ENCODE measurements around the gene WDR4. TPM values are rescaled to one million over a fixed set of nuclear protein-coding genes. Genes with fewer than 3 reads are reported as not detected.
A peak's percentile ranks its signal among the peaks of the same experiment; 100 is the strongest.
"Not testable (repeated sequence)": the region's sequence is repeated elsewhere in the genome, so short reads cannot be mapped to it uniquely, and the experiment has no call there.

The WDR4 gene, protein sequence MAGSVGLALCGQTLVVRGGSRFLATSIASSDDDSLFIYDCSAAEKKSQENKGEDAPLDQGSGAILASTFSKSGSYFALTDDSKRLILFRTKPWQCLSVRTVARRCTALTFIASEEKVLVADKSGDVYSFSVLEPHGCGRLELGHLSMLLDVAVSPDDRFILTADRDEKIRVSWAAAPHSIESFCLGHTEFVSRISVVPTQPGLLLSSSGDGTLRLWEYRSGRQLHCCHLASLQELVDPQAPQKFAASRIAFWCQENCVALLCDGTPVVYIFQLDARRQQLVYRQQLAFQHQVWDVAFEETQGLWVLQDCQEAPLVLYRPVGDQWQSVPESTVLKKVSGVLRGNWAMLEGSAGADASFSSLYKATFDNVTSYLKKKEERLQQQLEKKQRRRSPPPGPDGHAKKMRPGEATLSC
- total RNA-seq = 10 to 100 TPM; 13.3 to 13.9 TPM
- 1 to 10 TPM; 2.5 to 3.4 TPM for polyA plus RNA-seq
- long read RNA-seq, donor 1, transcript WDR4-201 (12 exons, 1,471 nt) = major isoform, 14 of 39 reads
- long read RNA-seq, donor 1, transcript WDR4-202 (11 exons, 2,122 nt) = minor isoform, 8 of 39 reads
- long read RNA-seq, donor 1, partial matches to known transcripts = 5 of 39 reads
- long read RNA-seq, donor 1, other reads (novel, unspliced or antisense) = 12 of 39 reads
- long read RNA-seq, donor 2, partial matches to known transcripts = 3 of 14 reads
- long read RNA-seq, donor 2, other reads (novel, unspliced or antisense) = 9 of 14 reads

DNA sequence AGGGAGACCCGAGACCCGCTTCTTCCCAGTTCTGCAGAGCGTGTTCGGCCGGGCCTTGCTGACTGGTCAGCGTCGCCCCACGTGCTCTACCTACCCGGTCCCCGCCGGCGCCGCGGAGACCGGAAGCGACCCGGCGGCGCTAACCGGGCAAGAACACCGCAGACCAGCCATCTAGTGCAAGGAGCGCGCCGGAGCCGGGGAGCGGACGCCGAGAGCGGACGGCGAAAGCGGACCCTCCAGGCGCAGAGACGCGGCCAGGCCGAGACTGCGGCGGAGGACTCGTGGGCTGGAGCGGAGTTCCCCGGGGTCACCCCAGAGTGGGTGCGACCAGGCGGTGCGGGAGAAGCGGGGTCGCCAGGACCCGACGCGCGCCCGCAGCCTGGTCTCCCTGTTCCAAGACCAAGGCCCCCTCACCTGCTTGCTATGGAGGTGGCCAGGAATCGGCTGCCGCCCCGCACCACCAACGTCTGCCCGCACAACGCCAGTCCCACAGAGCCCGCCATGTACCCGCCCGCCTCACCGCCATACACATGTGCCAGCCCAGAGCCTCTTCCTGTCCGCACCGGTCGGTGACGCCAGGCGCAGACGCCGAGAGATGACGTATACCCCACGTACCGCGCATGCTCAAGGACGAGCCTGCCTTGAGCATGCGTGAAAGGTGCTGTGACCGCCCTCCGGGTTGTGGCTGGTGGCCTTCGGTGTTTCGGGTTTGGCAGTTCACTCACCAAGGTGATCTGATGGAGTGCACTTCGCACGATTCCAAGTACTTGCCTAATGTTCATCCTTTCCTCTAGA is at the start of gene WDR4:
WDR4 (minus strand) TSS at position 547 of the 795 bp plus-strand sequence; CDS start at position 503, 44 bp downstream.
- DNase-seq (peak; percentile 98 to 99), ATAC-seq (ENCODE audit: low FRiP score) (peak; percentile 100)
- H3K27ac ChIP-seq (ENCODE audit: low read depth in 1 of 2, low read length in 2 of 2) = peak within 1 kb of the TSS in 1 of 2 donors; percentile 74
- peak within 1 kb of the TSS; percentile 73 to 74 for H3K4me3 ChIP-seq (ENCODE audit: low read length in 2 of 2)
- H3K36me3 ChIP-seq (ENCODE audit: control insufficient read depth in 1 of 2, insufficient read depth in 2 of 2, low read length in 1 of 2) = no peaks in the 10 kb centered on the region
- H3K27me3 ChIP-seq (ENCODE audit: control insufficient read depth in 1 of 2, insufficient read depth in 2 of 2, low read length in 1 of 2) = no peaks in the 10 kb centered on the region
- intact Hi-C loops (cut with DNase I) = loop anchor here in 1 of 2 donors (2.0 kb wide), 1 partner anchor 14 kb away; the partner anchor contains the start of gene NDUFV3
- peaks cover 0 to 3% of the 10 kb centered on the region in 2 donors for H3K4me1 ChIP-seq (ENCODE audit: control insufficient read depth in 1 of 2, insufficient read depth in 2 of 2, low read length in 2 of 2)
- WGBS, 2 donors = 0 to 1% methylated on average over 76 to 80 of the region's 80 CpGs
- H3K9me3 ChIP-seq (ENCODE audit: control insufficient read depth, low read length) = no peaks in the 10 kb centered on the region

DNA sequence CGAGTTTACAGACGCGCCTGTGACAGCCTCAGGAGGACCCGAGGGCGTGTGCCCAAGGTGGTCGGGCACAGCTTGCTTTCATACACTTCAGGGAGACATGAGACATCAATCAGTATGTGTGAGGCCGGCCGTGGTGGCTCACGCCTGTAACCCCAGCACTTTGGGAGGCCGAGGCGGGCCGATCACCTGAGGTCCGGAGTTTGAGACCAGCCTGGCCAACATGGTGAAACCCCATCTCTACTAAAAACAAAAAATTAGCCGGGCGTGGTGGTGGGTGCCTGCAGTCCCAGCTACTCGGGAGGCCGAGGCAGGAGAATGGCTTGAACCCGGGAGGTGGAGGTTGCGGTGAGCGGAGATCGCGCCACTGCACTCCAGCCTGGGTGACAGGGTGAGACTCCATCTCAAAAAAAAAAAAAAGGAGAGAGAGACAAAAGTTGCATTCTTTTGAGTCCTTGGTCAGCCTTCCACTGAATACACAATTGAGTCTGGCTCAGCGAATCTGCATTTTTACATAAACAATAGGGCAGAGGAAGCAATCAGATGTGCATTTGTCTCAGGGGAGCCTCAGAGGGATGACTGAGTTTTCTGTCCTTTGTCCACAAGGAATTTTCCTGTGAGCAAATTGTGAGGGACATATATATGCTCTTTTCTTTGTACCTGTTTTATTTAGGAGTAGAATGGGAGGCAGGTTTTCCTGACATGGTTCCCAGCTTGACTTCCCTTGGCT is 48.3 kb upstream of the WDR4 start:
- H3K4me1 ChIP-seq (ENCODE audit: control insufficient read depth in 1 of 2, insufficient read depth in 2 of 2, low read length in 2 of 2); H3K4me3 ChIP-seq (ENCODE audit: low read length in 2 of 2); H3K9me3 ChIP-seq (ENCODE audit: control insufficient read depth, low read length); H3K36me3 ChIP-seq (ENCODE audit: control insufficient read depth in 1 of 2, insufficient read depth in 2 of 2, low read length in 1 of 2); ATAC-seq (ENCODE audit: low FRiP score); H3K27ac ChIP-seq (ENCODE audit: low read depth in 1 of 2, low read length in 2 of 2); intact Hi-C loops (cut with DNase I); DNase-seq; H3K27me3 ChIP-seq (ENCODE audit: control insufficient read depth in 1 of 2, insufficient read depth in 2 of 2, low read length in 1 of 2): not testable (repeated sequence)
- WGBS, 2 donors = 94 to 95% methylated on average over 23 of the region's 23 CpGs

DNA sequence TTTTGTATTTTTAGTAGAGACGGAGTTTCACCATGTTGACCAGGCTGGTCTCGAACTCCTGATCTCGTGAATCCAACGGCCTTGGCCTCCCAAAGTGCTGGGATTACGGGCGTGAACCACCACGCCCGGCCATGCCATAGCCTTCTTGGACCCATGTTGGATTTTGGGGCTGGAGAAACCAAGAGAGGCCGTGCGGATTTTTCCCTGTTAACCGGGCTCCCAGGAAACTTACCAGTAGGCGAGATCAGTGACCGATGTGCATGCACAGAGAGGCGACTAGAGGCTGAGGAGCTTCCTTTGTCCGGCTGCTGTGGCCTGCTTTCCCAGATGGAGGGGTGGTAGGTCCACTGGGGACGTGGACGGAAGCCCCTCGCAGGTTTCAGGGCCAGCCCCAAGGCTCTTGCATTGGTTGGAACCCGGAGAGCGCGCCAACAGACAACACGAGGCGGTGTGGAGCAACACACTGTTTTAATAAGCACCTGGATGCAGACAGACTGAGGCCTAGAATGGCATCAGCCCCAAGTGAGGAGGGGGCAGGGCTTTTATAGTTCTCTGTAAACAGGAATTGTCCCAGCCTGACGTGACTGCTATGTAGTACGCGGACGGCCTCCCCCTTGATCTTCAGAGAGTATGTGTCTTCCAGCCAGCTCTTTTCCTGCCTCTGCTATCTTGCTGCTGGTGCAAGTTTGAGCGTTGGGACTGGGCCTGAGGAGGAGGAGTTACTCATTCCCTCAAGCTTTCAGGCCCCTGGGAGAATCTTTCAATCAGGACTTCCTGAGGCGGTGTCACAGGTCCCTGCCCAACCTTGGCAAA is 46.0 kb upstream of the WDR4 start, which contains the start of gene ERVH48-1:
ERVH48-1 (minus strand) TSS at position 517 of the 813 bp plus-strand sequence. CDS start 6,624 bp downstream, outside the sequence.
- WGBS, 2 donors = 92 to 93% methylated on average over 29 of the region's 29 CpGs
- intact Hi-C loops (cut with DNase I) = loop anchor here in 1 of 2 donors (2.0 kb wide), 1 partner anchor 47 kb away; no protein-coding TSS in a partner anchor
- no peaks in the 10 kb centered on the region for H3K4me1 ChIP-seq (ENCODE audit: control insufficient read depth in 1 of 2, insufficient read depth in 2 of 2, low read length in 2 of 2)
- no peaks in the 10 kb centered on the region for H3K27me3 ChIP-seq (ENCODE audit: control insufficient read depth in 1 of 2, insufficient read depth in 2 of 2, low read length in 1 of 2)
- no peak within 1 kb of the TSS for H3K27ac ChIP-seq (ENCODE audit: low read depth in 1 of 2, low read length in 2 of 2)
- H3K36me3 ChIP-seq (ENCODE audit: control insufficient read depth in 1 of 2, insufficient read depth in 2 of 2, low read length in 1 of 2) = no peaks in the 10 kb centered on the region
- ATAC-seq (ENCODE audit: low FRiP score) (no peak), DNase-seq (peak; percentile 42 to 55)
- no peak within 1 kb of the TSS for H3K4me3 ChIP-seq (ENCODE audit: low read length in 2 of 2)
- H3K9me3 ChIP-seq (ENCODE audit: control insufficient read depth, low read length) = no peaks in the 10 kb centered on the region

DNA sequence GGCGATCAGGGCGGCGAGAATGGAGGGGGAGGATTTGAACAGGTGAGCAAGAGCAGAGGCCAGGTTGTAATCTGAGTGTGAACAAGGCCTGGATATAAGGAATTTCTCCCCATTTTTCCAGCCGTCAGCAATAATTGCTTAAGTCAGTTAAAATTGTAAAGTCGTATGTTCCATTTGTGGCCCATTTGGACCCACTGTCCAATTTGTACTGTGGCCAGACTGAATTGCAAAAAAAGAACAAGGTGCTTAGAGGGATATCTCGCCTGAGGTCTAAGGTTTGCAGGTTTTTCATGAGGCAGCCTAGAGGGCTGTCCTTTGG is 45.1 kb upstream of the WDR4 start:
- DNase-seq = no peak
- no peak for ATAC-seq (ENCODE audit: low FRiP score)
- no peaks in the 10 kb centered on the region for H3K27me3 ChIP-seq (ENCODE audit: control insufficient read depth in 1 of 2, insufficient read depth in 2 of 2, low read length in 1 of 2)
- WGBS, 2 donors = 88 to 89% methylated on average over 6 of the region's 6 CpGs
- H3K36me3 ChIP-seq (ENCODE audit: control insufficient read depth in 1 of 2, insufficient read depth in 2 of 2, low read length in 1 of 2) = no peaks in the 10 kb centered on the region
- no peak overlapping the region for H3K4me3 ChIP-seq (ENCODE audit: low read length in 2 of 2)
- no peak overlapping the region for H3K27ac ChIP-seq (ENCODE audit: low read depth in 1 of 2, low read length in 2 of 2)
- H3K4me1 ChIP-seq (ENCODE audit: control insufficient read depth in 1 of 2, insufficient read depth in 2 of 2, low read length in 2 of 2) = no peaks in the 10 kb centered on the region
- intact Hi-C loops (cut with DNase I) = loop anchor here in 1 of 2 donors (2.0 kb wide), 1 partner anchor 48 kb away; no protein-coding TSS in a partner anchor
- H3K9me3 ChIP-seq (ENCODE audit: control insufficient read depth, low read length) = no peaks in the 10 kb centered on the region

DNA sequence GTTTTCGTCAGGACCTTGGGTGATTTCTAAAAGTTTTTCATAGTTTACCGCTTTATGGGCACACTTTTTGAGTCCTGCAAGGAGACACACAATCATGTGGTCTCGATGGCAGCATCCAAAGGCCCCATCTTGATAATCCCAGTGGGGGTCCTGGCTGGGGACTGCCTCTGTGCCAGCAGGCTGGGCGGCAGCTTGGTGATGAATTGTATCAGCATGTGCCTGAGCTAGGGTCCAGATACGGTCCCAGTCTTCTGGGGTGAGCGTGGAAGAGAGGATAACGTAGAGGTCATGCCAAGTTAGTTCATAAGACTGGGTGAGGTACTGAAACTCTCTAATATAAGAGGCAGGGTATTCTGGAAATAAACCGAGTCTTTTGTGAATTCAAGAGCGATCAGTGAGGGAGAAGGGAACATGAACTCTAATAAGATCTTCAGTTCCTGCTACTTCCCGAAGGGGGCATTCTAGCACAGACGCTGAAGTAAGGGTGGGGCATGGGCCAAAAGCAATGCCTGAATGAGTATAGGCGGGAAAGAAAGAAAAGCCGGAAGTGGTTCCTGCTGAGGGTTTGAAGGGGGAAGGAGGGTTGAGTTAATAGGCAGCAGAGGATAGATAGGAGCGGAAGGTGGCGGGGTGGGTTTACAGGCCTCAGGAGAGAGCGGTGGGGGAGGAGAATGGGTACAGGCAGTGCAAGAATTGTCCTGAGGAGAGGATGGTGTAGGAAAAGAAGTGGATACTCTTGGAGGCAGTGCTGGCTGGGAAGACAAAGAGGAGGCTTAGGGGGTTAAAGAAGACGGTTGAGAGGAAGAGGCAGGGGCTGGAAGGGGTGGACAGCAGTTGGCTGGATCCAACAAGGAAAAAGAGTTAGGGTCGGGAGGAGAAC is 44.5 kb upstream of the WDR4 start:
- Histone ChIP-seq H3K4me1 (ENCODE audit: control insufficient read depth in 1 of 2, insufficient read depth in 2 of 2, low read length in 2 of 2) (no peaks in the 10 kb centered on the region), H3K27ac (ENCODE audit: low read depth in 1 of 2, low read length in 2 of 2) (no peak overlapping the region), H3K36me3 (ENCODE audit: control insufficient read depth in 1 of 2, insufficient read depth in 2 of 2, low read length in 1 of 2) (no peaks in the 10 kb centered on the region), H3K9me3 (ENCODE audit: control insufficient read depth, low read length) (no peaks in the 10 kb centered on the region), H3K4me3 (ENCODE audit: low read length in 2 of 2) (no peak overlapping the region), H3K27me3 (ENCODE audit: control insufficient read depth in 1 of 2, insufficient read depth in 2 of 2, low read length in 1 of 2) (no peaks in the 10 kb centered on the region)
- DNase-seq (peak in 1 of 2 donors; percentile 62), ATAC-seq (ENCODE audit: low FRiP score) (peak; percentile 85)
- 17% methylated on average over 18 of the region's 18 CpGs for WGBS, 2 donors
- intact Hi-C loops (cut with DNase I) = loop anchor here in 1 of 2 donors (2.0 kb wide), 1 partner anchor 49 kb away; no protein-coding TSS in a partner anchor

DNA sequence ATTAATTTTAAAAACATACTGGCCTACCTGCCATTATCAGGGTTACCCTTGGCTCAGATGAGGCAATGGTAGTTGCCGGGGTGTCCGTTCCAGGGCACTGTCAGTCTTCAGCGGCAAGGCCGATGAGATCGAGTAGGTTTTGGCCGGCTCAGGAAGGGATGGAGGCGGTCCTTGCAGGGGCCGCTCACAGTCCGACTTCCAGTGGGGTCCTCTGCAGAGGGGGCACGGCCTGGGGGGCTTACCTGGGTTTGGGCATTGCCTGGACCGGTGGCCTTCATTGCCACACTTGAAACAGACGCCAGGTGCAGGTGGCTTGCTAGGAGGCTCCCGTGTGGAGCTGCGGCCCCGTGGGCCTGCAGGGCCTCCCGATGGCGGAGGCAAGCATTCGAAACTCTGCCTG is 43.6 kb upstream of the WDR4 start:
- no peaks in the 10 kb centered on the region for H3K36me3 ChIP-seq (ENCODE audit: control insufficient read depth in 1 of 2, insufficient read depth in 2 of 2, low read length in 1 of 2)
- ATAC-seq (ENCODE audit: low FRiP score) = no peak
- no peaks in the 10 kb centered on the region for H3K9me3 ChIP-seq (ENCODE audit: control insufficient read depth, low read length)
- H3K27ac ChIP-seq (ENCODE audit: low read depth in 1 of 2, low read length in 2 of 2) = no peak overlapping the region
- 90 to 91% methylated on average over 18 of the region's 18 CpGs for WGBS, 2 donors
- intact Hi-C loops (cut with DNase I) = no loop called here
- H3K4me1 ChIP-seq (ENCODE audit: control insufficient read depth in 1 of 2, insufficient read depth in 2 of 2, low read length in 2 of 2) = no peaks in the 10 kb centered on the region
- no peaks in the 10 kb centered on the region for H3K27me3 ChIP-seq (ENCODE audit: control insufficient read depth in 1 of 2, insufficient read depth in 2 of 2, low read length in 1 of 2)
- DNase-seq = no peak
- no peak overlapping the region for H3K4me3 ChIP-seq (ENCODE audit: low read length in 2 of 2)

DNA sequence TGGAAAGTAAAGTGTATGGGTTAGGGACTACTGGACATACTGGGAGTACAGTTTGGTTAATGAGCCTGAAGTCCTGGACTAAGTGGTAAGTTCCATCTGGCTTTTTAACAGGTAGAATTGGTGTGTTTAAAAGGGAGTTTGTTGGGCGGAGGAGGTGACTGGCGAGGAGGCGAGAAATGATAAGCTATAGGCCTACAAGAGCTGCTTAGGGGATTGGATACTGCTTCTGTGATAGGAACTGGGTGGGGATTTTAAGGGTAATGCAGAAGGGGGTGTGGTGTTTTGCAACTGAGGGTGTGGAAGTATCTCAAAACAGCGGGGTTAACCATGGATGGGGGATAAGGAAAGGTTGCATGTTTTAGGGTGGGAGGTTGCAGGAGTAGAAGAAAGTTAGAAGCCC is 42.6 kb upstream of the WDR4 start:
- Histone ChIP-seq H3K9me3 (ENCODE audit: control insufficient read depth, low read length) (no peaks in the 10 kb centered on the region), H3K27ac (ENCODE audit: low read depth in 1 of 2, low read length in 2 of 2) (no peak overlapping the region), H3K4me3 (ENCODE audit: low read length in 2 of 2) (no peak overlapping the region), H3K36me3 (ENCODE audit: control insufficient read depth in 1 of 2, insufficient read depth in 2 of 2, low read length in 1 of 2) (no peaks in the 10 kb centered on the region), H3K27me3 (ENCODE audit: control insufficient read depth in 1 of 2, insufficient read depth in 2 of 2, low read length in 1 of 2) (no peaks in the 10 kb centered on the region), H3K4me1 (ENCODE audit: control insufficient read depth in 1 of 2, insufficient read depth in 2 of 2, low read length in 2 of 2) (no peaks in the 10 kb centered on the region)
- 88 to 91% methylated on average over 4 of the region's 4 CpGs for WGBS, 2 donors
- intact Hi-C loops (cut with DNase I) = no loop called here
- DNase-seq (no peak), ATAC-seq (ENCODE audit: low FRiP score) (no peak)
